Liver (tissue), 9 donors: ENCODE results near the gene RNLS. TPM values are rescaled to one million over a fixed set of nuclear protein-coding genes. Genes with fewer than 3 reads are reported as not detected.

Experiments used
- DNase-seq: peaks from one replicate; pipeline ENCODE4 v3.0.0-alpha.2; 2017; ENCODE audit warnings: low spot score
- H3K27ac ChIP-seq, 2 donors: one replicate each; pipeline ENCODE4 v1.7.0; 2013; ENCODE audit warnings: inconsistent platforms in 2 of 2, low read length in 2 of 2, control low read depth in 1 of 2, low read depth in 1 of 2, mild to moderate bottlenecking in 1 of 2
- H3K27me3 ChIP-seq, 4 donors: one replicate each; pipeline versions ENCODE4 v1.6.1 to v1.7.0; 2013; ENCODE audit warnings: low read length in 3 of 4, inconsistent platforms in 1 of 4, mild to moderate bottlenecking in 1 of 4, moderate library complexity in 1 of 4; ENCODE audit not compliant: control insufficient read depth in 4 of 4, insufficient read depth in 4 of 4
- H3K36me3 ChIP-seq, 4 donors: one replicate each; pipeline versions ENCODE4 v1.6.1 to v1.7.0; 2013; ENCODE audit warnings: low read length in 3 of 4, mild to moderate bottlenecking in 3 of 4, low read depth in 1 of 4, moderate library complexity in 1 of 4; ENCODE audit not compliant: control insufficient read depth in 4 of 4, insufficient read depth in 3 of 4
- H3K4me1 ChIP-seq, 4 donors: one replicate each; pipeline versions ENCODE4 v1.6.1 to v1.7.0; 2013; ENCODE audit warnings: low read length in 3 of 4, mild to moderate bottlenecking in 3 of 4, moderate library complexity in 1 of 4; ENCODE audit not compliant: control insufficient read depth in 4 of 4, insufficient read depth in 4 of 4
- H3K4me3 ChIP-seq, 3 donors: one replicate each; pipeline versions ENCODE4 v1.6.1 to v1.7.0; 2013; ENCODE audit warnings: low read length in 3 of 3, control low read depth in 1 of 3, low read depth in 1 of 3, mild to moderate bottlenecking in 1 of 3
- H3K9ac ChIP-seq, 2 donors: one replicate each; pipeline ENCODE4 v1.7.0; 2013; ENCODE audit warnings: low read length in 2 of 2, mild to moderate bottlenecking in 2 of 2, moderate library complexity in 2 of 2, control low read depth in 1 of 2, low read depth in 1 of 2
- H3K9me3 ChIP-seq, 4 donors: one replicate each; pipeline versions ENCODE4 v1.6.1 to v1.7.0; 2013; ENCODE audit warnings: low read length in 3 of 4; ENCODE audit not compliant: control insufficient read depth in 4 of 4
- EGR1 ChIP-seq, 2 donors: IDR thresholded peaks; 2 replicates each; pipeline ENCODE4 v1.6.1; 2016 to 2018; ENCODE audit warnings: antibody characterized with exemption in 2 of 2, low read depth in 2 of 2
- FOXA1 ChIP-seq: IDR thresholded peaks from 2 replicates; pipeline ENCODE4 v1.6.1; 2016; ENCODE audit warnings: antibody characterized with exemption
- FOXA2 ChIP-seq: IDR thresholded peaks from 2 replicates; pipeline ENCODE4 v1.6.1; 2016; ENCODE audit warnings: antibody characterized with exemption
- GABPA ChIP-seq, 2 donors: IDR thresholded peaks in 1 of 2; conservative IDR thresholded peaks in 1 of 2; 2 replicates each; pipeline ENCODE4 v1.6.1; 2016; ENCODE audit warnings: antibody characterized with exemption in 2 of 2, mild to moderate bottlenecking in 1 of 2, moderate library complexity in 1 of 2
- HNF4A ChIP-seq, 2 donors: conservative IDR thresholded peaks; 2 replicates each; pipeline ENCODE4 v1.6.1; 2016; ENCODE audit warnings: antibody characterized with exemption in 2 of 2, mild to moderate bottlenecking in 2 of 2
- HNF4G ChIP-seq: IDR thresholded peaks from 2 replicates; pipeline ENCODE4 v1.6.1; 2016; ENCODE audit warnings: antibody characterized with exemption
- JUND ChIP-seq, 2 donors: IDR thresholded peaks; 2 replicates each; pipeline ENCODE4 v1.6.1; 2016; ENCODE audit warnings: antibody characterized with exemption in 2 of 2
- MAX ChIP-seq: IDR thresholded peaks from 2 replicates; pipeline ENCODE4 v1.6.1; 2016; ENCODE audit warnings: antibody characterized with exemption
- RAD21 ChIP-seq, 2 donors: IDR thresholded peaks; 2 replicates each; pipeline ENCODE4 v1.6.1; 2016; ENCODE audit warnings: antibody characterized with exemption in 2 of 2, mild to moderate bottlenecking in 2 of 2
- REST ChIP-seq: IDR thresholded peaks from 2 replicates; pipeline ENCODE4 v1.6.1; 2016; ENCODE audit warnings: antibody characterized with exemption, mild to moderate bottlenecking
- RXRA ChIP-seq, 2 donors: IDR thresholded peaks; 2 replicates each; pipeline ENCODE4 v1.6.1; 2017 to 2018; ENCODE audit warnings: antibody characterized with exemption in 2 of 2, mild to moderate bottlenecking in 1 of 2
- SP1 ChIP-seq: IDR thresholded peaks from 2 replicates; pipeline ENCODE4 v1.6.1; 2018; ENCODE audit warnings: antibody characterized with exemption, mild to moderate bottlenecking
- TAF1 ChIP-seq: conservative IDR thresholded peaks from 2 replicates; pipeline ENCODE4 v1.6.1; 2016; ENCODE audit warnings: antibody characterized with exemption, mild to moderate bottlenecking
- YY1 ChIP-seq: IDR thresholded peaks from 2 replicates; pipeline ENCODE4 v1.6.1; 2016; ENCODE audit warnings: antibody characterized with exemption, mild to moderate bottlenecking
- WGBS: extraction: QIAGEN DNeasy Blood & Tissue Kit; methylation state at CpG from one replicate; pipeline ENCODE4 v1.1.7; 2013; 5-methylcytosine and 5-hydroxymethylcytosine counted together
- polyA plus RNA-seq, 2 donors: library from polyadenylated mRNA; stranded (reverse) in 1 of 2; unstranded in 1 of 2; fragments of 200-250 nt in 1 of 2; fragments of >200 nt in 1 of 2; fragmentation: Nextera tagmentation in 1 of 2; extraction: Ambion mirVana in 1 of 2; gene quantifications; one replicate each; pipeline versions ENCODE4 v1.2.1 to v1.2.3, GENCODE V29; 2013 to 2015
- total RNA-seq, 2 donors: library from RNA; depleted of rRNA; stranded (reverse); fragments of >200 nt; gene quantifications; one replicate each; pipeline ENCODE4 v1.2.3, GENCODE V29; 2014
- TF ChIP-seq, protein P1 (sequence below): fragments of 150-350 bp; IDR thresholded peaks from 2 replicates; pipeline ENCODE4 v1.5.1; 2017; ENCODE audit warnings: improper control_type of control experiment, low read depth, low read length; ENCODE audit not compliant: missing input control
- TF ChIP-seq, protein P2 (sequence below): IDR thresholded peaks from 2 replicates; pipeline ENCODE4 v1.6.1; 2016; ENCODE audit warnings: antibody characterized with exemption
- donor health status: healthy.
- donor health status: healthy.
- donor health status: healthy.
- donor health status: healthy.
- donor health status: healthy.

The RNLS gene
- total and polyA plus RNA-seq, 4 donors = 4.1 to 12.4 (median 7.5) TPM

DNA sequence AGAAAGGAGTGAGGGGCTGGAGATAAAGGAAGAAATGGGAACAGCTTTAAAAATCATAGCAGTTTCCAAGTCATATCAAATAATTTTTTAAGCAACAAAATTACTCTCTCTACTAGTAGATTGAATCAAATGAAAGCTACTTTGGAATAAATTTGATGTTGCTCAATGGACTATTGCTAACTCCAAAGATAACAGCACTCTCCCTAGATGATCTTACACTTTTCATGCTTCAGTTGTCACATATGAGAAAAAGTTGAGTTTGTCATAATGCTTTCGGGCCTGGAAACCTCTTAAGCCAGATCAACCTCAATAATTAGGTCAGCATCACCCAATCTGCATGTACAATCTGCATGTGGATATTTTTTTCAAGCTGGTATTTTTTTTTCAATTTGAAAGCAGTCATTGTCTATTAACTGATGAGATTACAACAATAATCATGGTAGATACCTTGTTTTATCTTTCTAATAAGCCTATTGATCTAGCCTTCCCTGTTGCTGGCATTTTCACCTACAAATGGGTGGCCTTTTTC lies 34.7 kb upstream of the RNLS start:
- Histone ChIP-seq H3K4me1 (peaks cover 0 to 17% (median 10%) of the 10 kb centered on the region in 4 donors), H3K9me3 (peaks cover 0 to 4% (median 1%) of the 10 kb centered on the region in 4 donors), H3K36me3 (no peaks in the 10 kb centered on the region), H3K27ac (peak overlapping the region in 1 of 2 donors; percentile 34), H3K9ac (no peak overlapping the region), H3K27me3 (no peaks in the 10 kb centered on the region), H3K4me3 (no peak overlapping the region)
- 83% methylated on average over 1 of the region's 1 CpG for WGBS
- TF ChIP-seq RAD21 (IDR thresholded peaks at IDR 0.05) (no peak), EGR1 (IDR thresholded peaks at IDR 0.05; ENCODE audit: low read depth in 2 of 2) (no peak), SP1 (no peak), FOXA1 (no peak), REST (no peak), MAX (no peak), FOXA2 (no peak), YY1 (no peak)
- TF ChIP-seq, protein P1, sequence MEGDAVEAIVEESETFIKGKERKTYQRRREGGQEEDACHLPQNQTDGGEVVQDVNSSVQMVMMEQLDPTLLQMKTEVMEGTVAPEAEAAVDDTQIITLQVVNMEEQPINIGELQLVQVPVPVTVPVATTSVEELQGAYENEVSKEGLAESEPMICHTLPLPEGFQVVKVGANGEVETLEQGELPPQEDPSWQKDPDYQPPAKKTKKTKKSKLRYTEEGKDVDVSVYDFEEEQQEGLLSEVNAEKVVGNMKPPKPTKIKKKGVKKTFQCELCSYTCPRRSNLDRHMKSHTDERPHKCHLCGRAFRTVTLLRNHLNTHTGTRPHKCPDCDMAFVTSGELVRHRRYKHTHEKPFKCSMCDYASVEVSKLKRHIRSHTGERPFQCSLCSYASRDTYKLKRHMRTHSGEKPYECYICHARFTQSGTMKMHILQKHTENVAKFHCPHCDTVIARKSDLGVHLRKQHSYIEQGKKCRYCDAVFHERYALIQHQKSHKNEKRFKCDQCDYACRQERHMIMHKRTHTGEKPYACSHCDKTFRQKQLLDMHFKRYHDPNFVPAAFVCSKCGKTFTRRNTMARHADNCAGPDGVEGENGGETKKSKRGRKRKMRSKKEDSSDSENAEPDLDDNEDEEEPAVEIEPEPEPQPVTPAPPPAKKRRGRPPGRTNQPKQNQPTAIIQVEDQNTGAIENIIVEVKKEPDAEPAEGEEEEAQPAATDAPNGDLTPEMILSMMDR = no peak
- TF ChIP-seq, protein P2, sequence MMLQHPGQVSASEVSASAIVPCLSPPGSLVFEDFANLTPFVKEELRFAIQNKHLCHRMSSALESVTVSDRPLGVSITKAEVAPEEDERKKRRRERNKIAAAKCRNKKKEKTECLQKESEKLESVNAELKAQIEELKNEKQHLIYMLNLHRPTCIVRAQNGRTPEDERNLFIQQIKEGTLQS = no peak
- DNase-seq = no peak

DNA sequence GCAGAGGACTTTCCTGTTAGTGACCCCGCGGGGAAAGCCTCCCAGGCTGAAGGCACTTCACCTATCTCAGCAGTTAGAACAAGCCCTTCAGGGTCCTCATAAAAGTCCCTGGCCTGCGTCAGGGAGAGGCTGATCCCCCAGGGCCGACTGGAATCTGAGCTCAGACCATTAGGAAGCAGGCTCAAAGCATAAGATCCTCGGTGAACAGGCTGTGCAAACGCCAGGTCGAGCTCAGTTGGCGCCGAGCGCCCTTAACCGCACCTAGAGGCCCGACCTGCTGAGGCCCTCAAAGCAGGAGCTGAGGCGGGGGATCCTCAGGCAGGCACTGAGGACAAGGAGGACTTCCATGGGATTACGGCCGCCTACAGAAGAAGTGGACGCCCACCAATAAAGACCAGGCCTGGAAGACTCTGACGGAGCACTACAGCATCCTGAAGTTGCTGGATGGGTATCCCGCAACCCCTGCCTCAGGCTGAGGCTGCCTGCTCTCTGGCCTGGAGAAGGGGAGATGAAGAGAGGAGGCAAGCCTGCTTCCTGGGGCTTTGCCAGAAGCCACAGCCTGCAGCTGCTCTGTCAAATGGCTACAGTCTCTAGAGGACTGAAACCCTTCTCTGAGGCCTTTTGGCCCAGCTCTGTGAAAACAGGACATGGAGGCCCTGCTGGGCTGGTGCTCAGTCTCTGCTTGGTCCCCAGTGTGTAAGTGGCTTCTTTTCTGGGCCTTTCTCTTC lies 33.3 kb upstream of the RNLS start:
- H3K9me3 ChIP-seq = peaks cover 0 to 4% (median 1%) of the 10 kb centered on the region in 4 donors
- peaks cover 0 to 17% (median 10%) of the 10 kb centered on the region in 4 donors for H3K4me1 ChIP-seq
- no peak for TF ChIP-seq JUND (IDR thresholded peaks at IDR 0.05)
- no peak overlapping the region for H3K27ac ChIP-seq
- H3K4me3 ChIP-seq = no peak overlapping the region
- H3K36me3 ChIP-seq = no peaks in the 10 kb centered on the region
- no peaks in the 10 kb centered on the region for H3K27me3 ChIP-seq
- 93% methylated on average over 18 of the region's 18 CpGs for WGBS
- no peak for DNase-seq
- no peak overlapping the region for H3K9ac ChIP-seq

DNA sequence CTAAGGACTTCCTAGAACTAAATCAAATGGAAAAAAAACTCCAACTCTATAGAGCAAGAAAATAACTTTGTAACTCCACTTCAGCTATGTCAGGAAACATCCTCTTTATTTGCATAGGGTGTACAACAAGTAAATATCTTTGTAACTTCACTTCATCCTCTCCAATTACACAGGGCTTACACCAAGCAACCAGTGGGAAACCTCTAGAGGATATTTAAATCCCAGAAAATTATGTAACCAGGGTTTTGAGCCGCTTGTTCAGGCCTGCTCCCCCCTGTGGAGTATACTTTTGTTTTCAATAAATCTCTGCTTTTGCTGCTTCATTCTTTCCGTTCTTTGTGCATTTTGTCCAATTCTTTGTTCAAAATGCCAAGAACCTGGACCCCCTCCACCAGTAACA lies 25.7 kb upstream of the RNLS start:
- no peaks in the 10 kb centered on the region for H3K9me3 ChIP-seq
- H3K27ac ChIP-seq = no peak overlapping the region
- H3K4me3 ChIP-seq = no peak overlapping the region
- H3K27me3 ChIP-seq = no peaks in the 10 kb centered on the region
- no peaks in the 10 kb centered on the region for H3K36me3 ChIP-seq
- no peak for DNase-seq
- no peaks in the 10 kb centered on the region for H3K4me1 ChIP-seq
- H3K9ac ChIP-seq = no peak overlapping the region
- WGBS = 95% methylated on average over 2 of the region's 2 CpGs
- no peak for TF ChIP-seq HNF4A (conservative IDR thresholded peaks at IDR 0.05)
- TF ChIP-seq, protein P1 = no peak
- no peak for TF ChIP-seq RAD21 (IDR thresholded peaks at IDR 0.05)
- TF ChIP-seq MAX = no peak
- TF ChIP-seq JUND (IDR thresholded peaks at IDR 0.05) = no peak
- TF ChIP-seq YY1 = no peak
- no peak for TF ChIP-seq RXRA (IDR thresholded peaks at IDR 0.05)
- no peak for TF ChIP-seq EGR1 (IDR thresholded peaks at IDR 0.05; ENCODE audit: low read depth in 2 of 2)
- no peak for TF ChIP-seq SP1
- TF ChIP-seq TAF1 = no peak
- no peak for TF ChIP-seq GABPA (IDR thresholded peaks at IDR 0.05 in 1 of 2, conservative IDR thresholded peaks at IDR 0.05 in 1 of 2)
- no peak for TF ChIP-seq HNF4G
